ENCODE measurements around the gene SCIN. TPM values are rescaled to one million over a fixed set of nuclear protein-coding genes. Genes with fewer than 3 reads are reported as not detected.

SCIN gene
- total and polyA plus RNA-seq, 2 of the 8 experiments (the other 6 are each of a cell fraction or from before 2014, with no cell fraction given), result 0.47 to 1.9 TPM

DNA sequence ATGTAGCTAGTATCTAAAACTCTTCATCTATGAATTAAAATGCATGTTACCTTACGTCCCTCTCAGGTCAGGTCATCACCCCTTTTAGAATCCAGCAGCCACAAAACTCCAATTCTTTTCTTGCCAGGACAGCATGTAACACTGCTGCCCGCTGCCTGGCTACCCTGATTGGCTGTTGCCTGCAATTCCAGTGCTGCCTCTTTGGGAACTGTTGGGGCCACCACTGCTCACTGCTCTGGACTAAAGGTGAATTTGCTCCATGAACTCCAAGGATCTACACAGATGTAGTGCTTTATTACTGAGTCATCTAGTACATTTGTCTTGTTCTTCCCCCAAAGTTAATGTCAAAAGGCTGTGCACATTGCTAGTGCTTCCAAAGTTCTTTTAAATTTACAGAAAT, 40.4 kb downstream of the SCIN start:
- Histone ChIP-seq H2BK12ac (ENCODE audit: low read depth, low read length) (no peak overlapping the region), H2BK15ac (ENCODE audit: low read length) (no peak overlapping the region), H3K9ac (replicated peaks in 1 of 4; ENCODE audit: extremely low read depth in 1 of 4, low read depth in 3 of 4, low read length in 3 of 4) (no peak overlapping the region), H4K5ac (ENCODE audit: insufficient read length, low read depth, low read length) (no peak overlapping the region), H2BK20ac (ENCODE audit: low read length) (no peak overlapping the region), H3K18ac (ENCODE audit: extremely low read depth, low read length) (no peak overlapping the region), H3K56ac (replicated peaks; ENCODE audit: insufficient read length, low read depth, low read length) (no peak overlapping the region), H3K4ac (replicated peaks; ENCODE audit: insufficient read length, low read depth, low read length) (no peak overlapping the region), H2AFZ (ENCODE audit: low read length) (no peak overlapping the region), H2BK120ac (replicated peaks; ENCODE audit: low read depth, low read length) (no peak overlapping the region), H2AK5ac (ENCODE audit: low read depth, low read length) (no peak overlapping the region), H4K91ac (replicated peaks; ENCODE audit: insufficient read length, low read length) (no peak overlapping the region), H3K4me2 (ENCODE audit: insufficient read depth in 1 of 2, low read depth in 2 of 2, low read length in 2 of 2) (no peak overlapping the region), H3K14ac (ENCODE audit: insufficient read length) (no peak overlapping the region), H3K4me3 (ENCODE audit: extremely low read depth in 1 of 4, insufficient read depth in 2 of 4, low read depth in 3 of 4, low read length in 4 of 4) (no peak overlapping the region), H3K79me2 (ENCODE audit: control insufficient read depth in 1 of 2, insufficient read depth in 2 of 2, low read length in 2 of 2) (no peaks in the 10 kb centered on the region), H4K8ac (ENCODE audit: extremely low read depth, insufficient read depth, low read length) (no peak overlapping the region), H3K27me3 (replicated peaks in 1 of 4; ENCODE audit: control insufficient read depth in 3 of 4, extremely low read depth in 1 of 4, insufficient read depth in 3 of 4, low read length in 3 of 4) (no peaks in the 10 kb centered on the region), H3K23me2 (ENCODE audit: low read depth, low read length) (no peaks in the 10 kb centered on the region), H3K27ac (ENCODE audit: low read depth, low read length) (no peak overlapping the region), H2BK5ac (ENCODE audit: low read depth, low read length) (no peak overlapping the region), H3K79me1 (ENCODE audit: low read depth, low read length) (no peaks in the 10 kb centered on the region), H3K9me3 (ENCODE audit: insufficient read depth in 2 of 2, low read depth in 1 of 2, low read length in 1 of 2) (no peaks in the 10 kb centered on the region), H3K36me3 (ENCODE audit: control insufficient read depth in 2 of 4, insufficient read depth in 4 of 4, low read length in 3 of 4) (no peaks in the 10 kb centered on the region), H3K23ac (ENCODE audit: insufficient read length) (no peak overlapping the region), H3K4me1 (replicated peaks in 1 of 4; ENCODE audit: control insufficient read depth in 3 of 4, insufficient read depth in 4 of 4, low read length in 3 of 4) (no peaks in the 10 kb centered on the region), H4K20me1 (replicated peaks in 1 of 2; ENCODE audit: control insufficient read depth in 1 of 2, insufficient read depth in 2 of 2, low read length in 2 of 2) (no peaks in the 10 kb centered on the region)
- ChIA-PET CTCF (ENCODE audit: partially characterized antibody) (interaction anchor here (0.7 to 5.0 kb wide), 6 partner anchors 10 to 92 kb away, joined by 4 to 29 read pairs (median 4); no protein-coding TSS in a partner anchor), POLR2A (ENCODE audit: partially characterized antibody) (no interaction called here)
- WGBS, 2 experiments (ENCODE audit: extremely low coverage in 1 of 2, insufficient coverage in 1 of 2, insufficient read length in 1 of 2, insufficient replicate concordance in 2 of 2, low coverage in 1 of 2, low lambda C conversion rate in 2 of 2, missing lambda C conversion rate in 1 of 2), result 86% methylated on average over 2 of the region's 2 CpGs; no CpG with 5 or more reads in 1 of the 2 experiments
- no peak for TF ChIP-seq ZNF274 (IDR thresholded peaks at IDR 0.05; ENCODE audit: borderline replicate concordance, extremely low read depth, low read length)
- TF ChIP-seq SAP30 (IDR thresholded peaks at IDR 0.05; ENCODE audit: insufficient read depth, insufficient replicate concordance, low read length), result no peak
- TF ChIP-seq FOSL1 (IDR thresholded peaks at IDR 0.05; ENCODE audit: insufficient read depth, low read depth, low read length), result no peak
- TF ChIP-seq RFX5 (IDR thresholded peaks at IDR 0.05; ENCODE audit: borderline replicate concordance, low read depth, low read length), result no peak
- TF ChIP-seq, protein P1, sequence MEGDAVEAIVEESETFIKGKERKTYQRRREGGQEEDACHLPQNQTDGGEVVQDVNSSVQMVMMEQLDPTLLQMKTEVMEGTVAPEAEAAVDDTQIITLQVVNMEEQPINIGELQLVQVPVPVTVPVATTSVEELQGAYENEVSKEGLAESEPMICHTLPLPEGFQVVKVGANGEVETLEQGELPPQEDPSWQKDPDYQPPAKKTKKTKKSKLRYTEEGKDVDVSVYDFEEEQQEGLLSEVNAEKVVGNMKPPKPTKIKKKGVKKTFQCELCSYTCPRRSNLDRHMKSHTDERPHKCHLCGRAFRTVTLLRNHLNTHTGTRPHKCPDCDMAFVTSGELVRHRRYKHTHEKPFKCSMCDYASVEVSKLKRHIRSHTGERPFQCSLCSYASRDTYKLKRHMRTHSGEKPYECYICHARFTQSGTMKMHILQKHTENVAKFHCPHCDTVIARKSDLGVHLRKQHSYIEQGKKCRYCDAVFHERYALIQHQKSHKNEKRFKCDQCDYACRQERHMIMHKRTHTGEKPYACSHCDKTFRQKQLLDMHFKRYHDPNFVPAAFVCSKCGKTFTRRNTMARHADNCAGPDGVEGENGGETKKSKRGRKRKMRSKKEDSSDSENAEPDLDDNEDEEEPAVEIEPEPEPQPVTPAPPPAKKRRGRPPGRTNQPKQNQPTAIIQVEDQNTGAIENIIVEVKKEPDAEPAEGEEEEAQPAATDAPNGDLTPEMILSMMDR (IDR thresholded peaks at IDR 0.05; ENCODE audit: control extremely low read depth in 1 of 3, insufficient read depth in 1 of 3, low read depth in 1 of 3, low read length in 3 of 3), result no peak
- TF ChIP-seq RBBP5 (IDR thresholded peaks at IDR 0.05; ENCODE audit: borderline replicate concordance, low read depth, low read length), result no peak
- no peak for TF ChIP-seq NRF1 (IDR thresholded peaks at IDR 0.05; ENCODE audit: low read depth, low read length)
- no peak for TF ChIP-seq PHF8 (conservative IDR thresholded peaks at IDR 0.05; ENCODE audit: low read depth, low read length)
- TF ChIP-seq SRF (IDR thresholded peaks at IDR 0.05; ENCODE audit: low read depth, low read length), result no peak
- no peak for TF ChIP-seq SIX5 (IDR thresholded peaks at IDR 0.05; ENCODE audit: low read depth, low read length)
- FAIRE-seq (no peak), DNase-seq (ENCODE audit: low read depth in 1 of 2, low spot score in 2 of 2) (no peak)
